Smooth muscle cell (in vitro differentiated cells): ENCODE results near the gene ATN1. TPM values are rescaled to one million over a fixed set of nuclear protein-coding genes. Genes with fewer than 3 reads are reported as not detected.

Experiments
- DNase-seq: peaks from one replicate; lab custom pipeline; 2025; ENCODE audit not compliant: unreplicated experiment; lab: John Stamatoyannopoulos, UW
- H2AFZ ChIP-seq: fragments of 200-600 bp; sonication (generic); 2 replicates; pipeline ENCODE4 v1.6.0; 2016; ENCODE audit warnings: antibody characterized with exemption, low read depth, mild to moderate bottlenecking
- H3F3A ChIP-seq: fragments of 200-600 bp; sonication (generic); 2 replicates; pipeline ENCODE4 v1.6.0; 2017; ENCODE audit warnings: antibody characterized with exemption, low read depth
- H3K27ac ChIP-seq: fragments of 200-600 bp; sonication (generic); 2 replicates; pipeline ENCODE4 v1.5.1; 2016; ENCODE audit warnings: low read depth, mild to moderate bottlenecking
- H3K27me3 ChIP-seq: fragments of 200-600 bp; sonication (generic); 2 replicates; pipeline ENCODE4 v1.6.1; 2016; ENCODE audit warnings: low read depth, mild to moderate bottlenecking
- H3K36me3 ChIP-seq: fragments of 200-600 bp; sonication (generic); 2 replicates; pipeline ENCODE4 v1.5.1; 2016; ENCODE audit warnings: low read depth
- H3K4me1 ChIP-seq: fragments of 200-600 bp; sonication (generic); 2 replicates; pipeline ENCODE4 v1.5.1; 2016; ENCODE audit warnings: low read depth
- H3K4me2 ChIP-seq: fragments of 200-600 bp; sonication (generic); 2 replicates; pipeline ENCODE4 v1.6.0; 2016; ENCODE audit warnings: mild to moderate bottlenecking
- H3K4me3 ChIP-seq: fragments of 200-600 bp; sonication (generic); 2 replicates; pipeline ENCODE4 v1.5.1; 2016; ENCODE audit warnings: mild to moderate bottlenecking
- H3K79me2 ChIP-seq: fragments of 200-600 bp; sonication (generic); 2 replicates; pipeline ENCODE4 v1.6.0; 2016; ENCODE audit warnings: low read depth, mild to moderate bottlenecking
- H3K9ac ChIP-seq: fragments of 200-600 bp; sonication (generic); 2 replicates; pipeline ENCODE4 v1.6.0; 2016; ENCODE audit warnings: low read depth
- H3K9me3 ChIP-seq: fragments of 200-600 bp; sonication (generic); replicated peaks from 2 replicates; pipeline ENCODE4 v1.5.1; 2016; ENCODE audit warnings: low read depth
- H4K20me1 ChIP-seq: fragments of 200-600 bp; sonication (generic); 2 replicates; pipeline ENCODE4 v1.6.0; 2016; ENCODE audit warnings: low read depth
- CTCF ChIP-seq: fragments of 200-600 bp; sonication (generic); IDR thresholded peaks from 2 replicates; pipeline ENCODE4 v1.5.1; 2017; ENCODE audit warnings: borderline replicate concordance, mild to moderate bottlenecking, antibody characterized with exemption; ENCODE audit not compliant: insufficient read depth, poor library complexity, severe bottlenecking
- WGBS: methylation state at CpG from one replicate; pipeline ENCODE4 v1.1.7; 2016; ENCODE audit warnings: low lambda C conversion rate; 5-methylcytosine and 5-hydroxymethylcytosine counted together
- polyA plus RNA-seq: library from polyadenylated mRNA; unstranded; fragments of >200 nt; fragmentation: Nextera tagmentation; extraction: Ambion mirVana; gene quantifications from 2 replicates; pipeline ENCODE4 v1.2.1, GENCODE V29; 2016
- total RNA-seq: library from RNA; depleted of rRNA; stranded (reverse); fragments of >200 nt; gene quantifications from 2 replicates; pipeline ENCODE4 v1.2.3, GENCODE V29; 2014

ATN1 gene
- total and polyA plus RNA-seq, 2 experiments from 2014 or later: 28.8 to 30.4 TPM

- Histone ChIP-seq H4K20me1 (peaks cover 6% of the 10 kb centered on the region), H3K79me2 (no peaks in the 10 kb centered on the region), H3K4me2 (peak within 1 kb of the TSS; percentile 87), H3K27me3 (no peaks in the 10 kb centered on the region), H2AFZ (no peak within 1 kb of the TSS), H3F3A (peaks cover 14% of the 10 kb centered on the region), H3K27ac (peak within 1 kb of the TSS; percentile 98), H3K9me3 (no peaks in the 10 kb centered on the region), H3K4me1 (peaks cover 10% of the 10 kb centered on the region), H3K9ac (peak within 1 kb of the TSS; percentile 92), H3K36me3 (no peaks in the 10 kb centered on the region), H3K4me3 (peak within 1 kb of the TSS; percentile 60)
- TF ChIP-seq CTCF: no peak
- under 1% methylated on average over 30 of the region's 31 CpGs for WGBS
- DNase-seq: no peak
Measured at GRCh38 chr12:6943722-6944380, 16.1 kb downstream of the ATN1 start, which contains the start of the genes C12orf57 and RNU7-1. Gene C12orf57 (plus strand): TSS chr12:6944022. CDS start chr12:6944122, 100 bp downstream. Gene RNU7-1 (plus strand): TSS chr12:6943816.

GRCh38 chr12:6944381-6945186 lies 16.8 kb downstream of the ATN1 start:
- Histone ChIP-seq H3K79me2 (no peaks in the 10 kb centered on the region), H3K27me3 (no peaks in the 10 kb centered on the region), H3K4me3 (peak overlapping the region; percentile 60), H3K9ac (peak overlapping the region; percentile 92), H3K4me1 (peaks cover 10% of the 10 kb centered on the region), H2AFZ (no peak overlapping the region), H3K9me3 (no peaks in the 10 kb centered on the region), H4K20me1 (peaks cover 6% of the 10 kb centered on the region), H3K4me2 (peak overlapping the region; percentile 87), H3K27ac (peak overlapping the region; percentile 98), H3F3A (peaks cover 8% of the 10 kb centered on the region), H3K36me3 (no peaks in the 10 kb centered on the region)
- peak; percentile 65 for DNase-seq
- WGBS: 5% methylated on average over 48 of the region's 48 CpGs
- peak; percentile 58 for TF ChIP-seq CTCF

GRCh38 chr12:6945613-6946012 lies 17.9 kb downstream of the ATN1 start:
- 91% methylated on average over 11 of the region's 11 CpGs for WGBS
- no peak overlapping the region for H3K4me2 ChIP-seq
- H3K79me2 ChIP-seq: no peaks in the 10 kb centered on the region
- H3F3A ChIP-seq: peaks cover 8% of the 10 kb centered on the region
- H4K20me1 ChIP-seq: peaks cover 6% of the 10 kb centered on the region
- no peak overlapping the region for H3K27ac ChIP-seq
- H3K9ac ChIP-seq: no peak overlapping the region
- no peak overlapping the region for H2AFZ ChIP-seq
- H3K4me3 ChIP-seq: no peak overlapping the region
- H3K36me3 ChIP-seq: no peaks in the 10 kb centered on the region
- H3K4me1 ChIP-seq: peaks cover 10% of the 10 kb centered on the region
- no peaks in the 10 kb centered on the region for H3K9me3 ChIP-seq
- H3K27me3 ChIP-seq: no peaks in the 10 kb centered on the region
- no peak for DNase-seq
- TF ChIP-seq CTCF: no peak
